Non-pigmented ciliary epithelial cell (primary cell): ENCODE results near the gene COL12A1.

Experiments
- DNase-seq: peaks from one replicate; pipeline ENCODE4 v3.0.0-alpha.2; 2010; ENCODE audit warnings: low read depth

Gene COL12A1

DNA sequence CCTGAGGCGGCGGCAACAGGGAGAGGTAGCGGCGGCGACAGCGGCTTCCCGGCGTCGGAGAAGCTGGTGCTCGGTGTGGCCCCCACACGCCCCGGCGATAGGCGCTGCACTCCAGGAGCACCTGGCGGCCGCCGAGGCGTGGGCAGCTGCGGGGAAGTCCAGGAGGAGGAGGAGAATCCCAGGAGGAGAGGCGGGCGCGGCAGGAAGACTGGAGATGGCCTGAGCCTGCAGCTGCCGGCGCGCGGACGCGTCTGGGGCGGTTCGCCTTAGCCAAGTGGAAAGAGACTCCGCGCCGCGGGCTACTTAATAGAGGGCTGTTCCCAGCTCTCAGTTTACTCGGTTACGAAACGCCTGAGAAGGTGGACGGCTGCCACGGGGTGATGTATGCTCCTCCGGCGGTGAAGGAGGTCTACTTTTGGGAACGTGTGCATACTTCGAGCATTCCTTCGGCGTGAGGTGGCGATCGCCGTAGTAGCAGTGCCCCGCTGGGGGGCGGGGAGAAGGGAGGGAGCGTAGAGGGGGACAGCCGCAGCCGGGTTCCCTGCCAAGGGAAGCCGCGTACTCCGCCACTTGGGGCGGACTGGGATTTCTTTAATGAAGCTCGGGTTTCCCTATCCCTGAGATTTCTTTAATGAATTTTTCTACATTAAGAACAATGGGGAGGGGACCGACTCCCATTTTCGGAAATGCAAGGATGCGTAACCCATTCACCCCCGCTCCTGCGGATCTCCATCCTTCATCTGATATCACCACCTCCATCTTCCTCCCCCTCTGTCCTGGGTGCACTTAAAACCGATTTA lies at the start of gene COL12A1:
Gene COL12A1, minus strand, starts transcription at position 278 of the 800 bp plus-strand sequence. CDS start 3,261 bp downstream, outside the sequence.
- DNase-seq: peak; percentile 97

GRCh38 chr6:75250552-75250951 lies 44.7 kb upstream of the COL12A1 start:
- no peak for DNase-seq

GRCh38 chr6:75249837-75250236 lies 44.0 kb upstream of the COL12A1 start:
- DNase-seq: no peak

GRCh38 chr6:75246386-75246785 lies 40.5 kb upstream of the COL12A1 start:
- DNase-seq: no peak

- DNase-seq: no peak
Observed at GRCh38 chr6:75244063-75244584, 38.3 kb upstream of the COL12A1 start.

DNA sequence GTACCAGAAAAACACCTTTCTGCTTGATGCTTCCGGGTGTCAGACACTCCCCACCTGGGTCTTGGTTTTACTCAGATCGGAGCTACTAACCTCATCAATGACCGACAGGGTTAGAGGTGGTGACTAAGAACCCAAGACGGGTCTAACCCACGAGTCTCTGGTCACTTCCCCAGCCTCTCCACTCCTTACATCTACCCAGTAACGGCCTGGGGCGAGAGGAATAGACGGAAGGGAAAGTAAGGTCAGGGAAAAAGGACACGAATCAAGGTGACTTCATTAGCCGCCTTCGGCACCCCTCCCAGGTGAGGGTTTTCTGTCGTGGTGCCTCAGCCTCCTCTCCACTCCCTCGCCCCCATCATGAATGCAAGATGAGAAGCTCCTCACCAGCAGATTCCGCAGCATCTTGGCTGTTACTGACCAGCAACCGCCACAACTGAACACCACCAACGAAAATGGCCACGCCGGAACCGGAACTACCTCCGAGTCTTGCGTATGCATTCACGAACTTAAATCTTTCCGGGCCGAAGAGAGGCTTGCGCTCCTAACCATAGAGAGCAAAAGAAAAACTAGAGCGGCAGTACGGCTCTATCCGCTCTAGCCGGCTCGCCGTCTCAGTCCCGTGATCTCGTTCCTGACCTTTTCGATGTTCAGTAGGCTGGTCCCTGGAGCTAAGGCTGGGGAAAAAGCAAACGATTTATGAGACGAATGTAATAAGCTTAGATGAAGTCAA lies 37.6 kb upstream of the COL12A1 start, which contains the start of gene COX7A2:
Gene COX7A2, minus strand, starts transcription at position 469 of the 730 bp plus-strand sequence. Its CDS starts 67 bp downstream, at position 402.
- DNase-seq: peak; percentile 93

DNA sequence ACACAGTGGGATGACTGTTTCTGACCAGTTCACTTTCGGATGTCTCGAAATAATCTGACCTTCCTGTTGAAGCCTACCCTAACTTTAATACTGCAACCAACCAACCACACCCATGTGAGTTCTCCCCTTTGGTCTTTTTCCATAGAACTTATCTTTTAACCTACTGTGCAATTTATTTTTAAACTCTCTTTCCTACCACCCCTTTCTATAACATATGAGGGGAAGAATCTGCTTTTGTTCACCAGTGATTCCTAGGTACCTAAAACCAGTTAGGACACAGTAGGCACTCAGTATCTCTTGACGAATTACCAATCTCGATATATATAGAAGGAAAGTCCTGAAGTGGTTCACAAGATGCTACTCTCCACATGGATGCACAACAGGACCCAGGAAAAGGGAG lies 30.8 kb upstream of the COL12A1 start:
- no peak for DNase-seq

- DNase-seq: no peak
Observed at GRCh38 chr6:75235271-75235670, 29.4 kb upstream of the COL12A1 start.

DNA sequence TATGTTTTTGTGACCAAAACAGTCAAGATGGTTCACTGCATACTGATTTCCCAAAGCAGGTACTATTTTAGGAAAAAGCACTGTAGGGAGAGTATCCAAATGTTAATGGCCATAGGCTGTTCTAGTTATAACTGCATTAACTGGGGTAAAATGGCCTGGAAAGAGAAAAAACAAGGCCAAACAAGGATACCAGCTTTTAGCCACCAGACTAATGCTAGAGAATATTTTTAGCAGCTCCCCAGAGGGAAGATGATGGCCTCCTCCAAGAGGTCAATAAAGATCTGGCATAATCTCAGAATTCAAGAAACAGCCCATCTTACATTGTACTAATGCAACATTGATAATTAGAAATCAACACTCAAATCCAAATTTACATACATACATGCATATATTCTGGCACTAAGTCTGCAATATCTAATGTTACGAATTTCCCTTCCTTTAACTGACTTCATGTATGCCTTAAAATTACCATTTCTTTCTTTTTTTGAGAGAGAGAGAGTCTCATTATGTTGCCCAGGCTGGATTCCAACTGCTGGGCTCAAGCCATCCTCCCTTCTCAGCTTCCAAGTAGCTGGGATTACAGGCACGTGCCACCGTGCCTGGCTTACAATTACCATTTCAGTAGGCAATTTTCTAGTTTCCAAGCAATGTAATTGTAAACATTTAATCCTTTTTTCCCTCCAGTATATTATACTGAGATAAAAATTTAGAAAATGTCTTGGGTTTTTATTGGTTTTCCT lies 28.4 kb upstream of the COL12A1 start:
- DNase-seq: no peak

DNA sequence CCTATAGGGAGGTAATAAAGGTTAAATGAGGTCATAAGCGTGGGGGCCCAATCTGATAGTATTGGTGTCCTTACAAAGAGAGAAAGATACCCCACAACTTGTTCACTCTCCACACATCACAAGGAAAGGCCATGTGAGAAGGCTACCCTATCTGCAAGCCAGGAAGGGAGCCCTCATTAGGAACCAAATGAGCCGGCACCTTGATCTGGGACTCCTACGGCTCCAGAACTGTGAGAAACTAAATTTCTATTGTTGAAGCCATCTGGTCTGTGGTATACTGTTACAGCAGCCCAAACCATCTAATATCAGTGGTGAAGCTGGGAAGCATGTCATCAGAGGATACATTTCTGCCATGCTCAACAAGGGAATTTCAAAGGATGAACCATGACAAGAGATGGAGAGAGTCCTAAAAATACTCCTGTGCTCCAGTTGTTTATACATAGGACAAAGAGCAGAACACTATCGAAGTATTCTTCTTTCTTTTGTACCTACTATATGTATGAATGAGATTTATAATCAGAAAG lies 27.3 kb upstream of the COL12A1 start:
- DNase-seq: no peak

GRCh38 chr6:75230484-75231325 lies 24.9 kb upstream of the COL12A1 start:
- no peak for DNase-seq

- no peak for DNase-seq
Observed at GRCh38 chr6:75224303-75224926, 18.6 kb upstream of the COL12A1 start.

- no peak for DNase-seq
Observed at GRCh38 chr6:75223428-75223827, 17.6 kb upstream of the COL12A1 start.

GRCh38 chr6:75222261-75222660 lies 16.4 kb upstream of the COL12A1 start:
- DNase-seq: no peak

GRCh38 chr6:75221116-75221515 lies 15.3 kb upstream of the COL12A1 start:
- no peak for DNase-seq

GRCh38 chr6:75220357-75220756 lies 14.5 kb upstream of the COL12A1 start:
- DNase-seq: no peak

GRCh38 chr6:75219263-75219662 lies 13.4 kb upstream of the COL12A1 start:
- no peak for DNase-seq

- DNase-seq: no peak
Observed at GRCh38 chr6:75217193-75217592, 11.3 kb upstream of the COL12A1 start.

GRCh38 chr6:75215291-75215690 lies 9.4 kb upstream of the COL12A1 start:
- no peak for DNase-seq

GRCh38 chr6:75213732-75214131 lies 7.9 kb upstream of the COL12A1 start:
- DNase-seq: no peak

DNA sequence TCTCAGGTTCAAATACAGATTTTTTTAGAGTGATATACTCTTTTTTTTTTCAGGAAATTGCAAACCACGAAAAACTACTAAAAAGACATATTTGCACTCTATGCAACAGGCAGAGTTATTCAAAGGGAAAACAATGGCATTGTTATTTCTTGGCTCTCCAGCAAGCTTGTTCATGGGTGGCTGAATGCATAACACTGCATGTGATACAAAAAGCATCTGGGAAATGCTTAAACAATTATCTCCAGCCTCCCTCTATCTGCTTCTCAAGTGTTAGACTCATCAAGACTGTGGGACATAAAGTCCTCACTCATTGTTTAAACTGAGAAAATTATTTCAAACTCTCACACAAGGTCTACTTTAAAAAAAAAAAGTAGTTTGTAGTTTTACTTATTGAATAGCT lies 7.3 kb upstream of the COL12A1 start:
- no peak for DNase-seq
